Naive B cell (primary cell): ENCODE data around the gene ULK4. TPM values are rescaled to one million over a fixed set of nuclear protein-coding genes. Genes with fewer than 3 reads are reported as not detected.
A peak's percentile ranks its signal among the peaks of the same experiment; 100 is the strongest.
"Not testable (repeated sequence)": the region's sequence is repeated elsewhere in the genome, so short reads cannot be mapped to it uniquely, and the experiment has no call there.

ENCODE experiments used
- ATAC-seq, 2 donors: fragments of 150-1000 bp; cut with Tn5 transposase; 2 replicates each; pipeline ENCODE4 v1.10.0; 2021; ENCODE audit warnings: low read depth in 2 of 2, mild to moderate bottlenecking in 2 of 2, moderate library complexity in 2 of 2
- DNase-seq: peaks from one replicate; pipeline ENCODE4 v3.0.0; 2022
- H3K27ac Mint-ChIP-seq, 6 donors: one replicate each; pipeline ENCODE4 v1.8.0; 2020 to 2022; ENCODE audit warnings: mild to moderate bottlenecking in 6 of 6, mixed read lengths in 6 of 6, moderate library complexity in 5 of 6, inconsistent platforms in 2 of 6
- H3K27me3 Mint-ChIP-seq, 3 donors: one replicate each; pipeline ENCODE4 v1.8.0; 2021 to 2022; ENCODE audit warnings: mixed read lengths in 3 of 3, mild to moderate bottlenecking in 1 of 3
- H3K36me3 Mint-ChIP-seq, 2 donors: one replicate each; pipeline ENCODE4 v1.8.0; 2020 to 2022; ENCODE audit warnings: mixed read lengths in 2 of 2, inconsistent platforms in 1 of 2, mild to moderate bottlenecking in 1 of 2
- H3K4me1 Mint-ChIP-seq, 3 donors: one replicate each; pipeline ENCODE4 v1.8.0; 2020 to 2022; ENCODE audit warnings: mixed read lengths in 3 of 3, inconsistent platforms in 1 of 3, mild to moderate bottlenecking in 1 of 3, moderate library complexity in 1 of 3
- H3K4me3 Mint-ChIP-seq, 8 donors: one replicate each; pipeline ENCODE4 v1.8.0; 2020 to 2022; ENCODE audit warnings: mild to moderate bottlenecking in 8 of 8, mixed read lengths in 8 of 8, moderate library complexity in 8 of 8, inconsistent platforms in 2 of 8
- H3K9me3 Mint-ChIP-seq, 7 donors: one replicate each; pipeline ENCODE4 v1.8.0; 2020 to 2022; ENCODE audit warnings: mixed read lengths in 7 of 7, mild to moderate bottlenecking in 5 of 7, inconsistent platforms in 2 of 7, moderate library complexity in 1 of 7
- polyA plus RNA-seq, 6 donors: library from polyadenylated mRNA; unstranded; fragments of 300-500 nt; fragmentation: Illumina TruSeq; gene quantifications; one replicate each; pipeline ENCODE4 v1.2.3, GENCODE V29; 2021; ENCODE audit warnings: low read depth in 6 of 6

Gene ULK4
- polyA plus RNA-seq, 6 donors from 2014 or later: 5.5 to 20.8 (median 10.3) TPM

DNA sequence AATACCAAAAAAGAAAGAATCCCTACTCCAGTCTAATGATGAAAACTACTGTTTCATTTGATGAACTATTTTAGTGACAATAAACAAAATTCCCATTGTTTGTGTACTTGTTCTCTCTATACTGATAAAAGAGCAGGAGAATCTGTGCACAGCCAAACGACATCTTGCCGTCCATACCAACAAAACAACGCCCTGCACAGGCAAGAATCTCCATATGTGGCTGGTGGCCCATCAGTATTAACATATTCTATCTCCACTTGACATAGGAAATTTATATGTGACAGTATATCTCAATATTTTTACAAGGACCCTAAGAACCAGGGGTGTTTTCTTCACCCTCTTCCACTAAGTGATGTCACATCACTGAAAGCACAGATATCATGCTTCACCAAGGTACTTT is 279.5 kb downstream of the ULK4 start:
- no peaks in the 10 kb centered on the region for H3K27me3 Mint-ChIP-seq
- DNase-seq (no peak), ATAC-seq (no peak)
- H3K27ac Mint-ChIP-seq: no peak overlapping the region
- no peak overlapping the region for H3K4me3 Mint-ChIP-seq
- no peaks in the 10 kb centered on the region for H3K4me1 Mint-ChIP-seq
- peaks cover 0 to 21% of the 10 kb centered on the region in 2 donors for H3K36me3 Mint-ChIP-seq
- no peaks in the 10 kb centered on the region for H3K9me3 Mint-ChIP-seq

DNA sequence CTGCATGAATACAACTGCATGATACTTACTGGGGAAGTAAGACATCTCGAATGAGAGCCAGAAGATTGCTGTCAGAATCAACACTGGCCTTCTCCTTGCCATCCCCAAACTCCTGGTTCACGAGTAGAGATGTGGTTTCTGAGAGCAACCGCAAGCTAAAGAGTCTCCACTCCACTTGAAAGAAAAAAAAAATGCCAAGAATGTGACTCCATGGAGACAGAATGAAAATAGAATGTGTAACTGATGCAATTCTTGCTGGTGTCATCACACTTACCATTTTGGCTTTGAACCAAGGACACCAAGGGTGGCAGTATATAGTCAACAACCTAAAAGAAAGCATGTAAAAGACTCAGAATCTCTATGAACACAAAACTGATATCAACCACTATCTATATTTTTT is 280.4 kb downstream of the ULK4 start:
- Mint-ChIP-seq H3K27me3 (no peaks in the 10 kb centered on the region), H3K4me1 (no peaks in the 10 kb centered on the region), H3K36me3 (peaks cover 0 to 21% of the 10 kb centered on the region in 2 donors), H3K9me3 (no peaks in the 10 kb centered on the region), H3K4me3 (no peak overlapping the region), H3K27ac (no peak overlapping the region)
- ATAC-seq (no peak), DNase-seq (no peak)

DNA sequence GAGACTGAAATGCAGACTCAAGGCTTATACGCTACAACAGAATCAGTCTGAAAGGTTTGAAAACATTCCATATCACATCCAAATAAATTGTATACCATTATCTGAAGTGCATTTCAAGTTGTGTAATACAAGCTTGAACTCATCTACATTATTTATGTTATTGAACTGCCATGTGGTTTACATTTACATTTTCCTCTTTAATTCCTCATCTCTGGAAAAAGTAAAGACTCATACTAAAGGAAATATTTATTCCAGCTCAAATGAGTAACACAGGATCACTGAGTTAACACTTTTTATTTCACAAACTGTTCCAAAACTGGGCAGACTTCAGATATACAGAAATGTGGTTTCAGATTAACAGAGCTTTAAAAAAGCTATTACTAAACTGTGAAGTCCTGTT is 282.5 kb downstream of the ULK4 start:
- Mint-ChIP-seq H3K4me1 (no peaks in the 10 kb centered on the region), H3K27me3 (no peaks in the 10 kb centered on the region), H3K9me3 (no peaks in the 10 kb centered on the region), H3K4me3 (no peak overlapping the region), H3K36me3 (peaks cover 0 to 21% of the 10 kb centered on the region in 2 donors), H3K27ac (no peak overlapping the region)
- DNase-seq (no peak), ATAC-seq (no peak)

DNA sequence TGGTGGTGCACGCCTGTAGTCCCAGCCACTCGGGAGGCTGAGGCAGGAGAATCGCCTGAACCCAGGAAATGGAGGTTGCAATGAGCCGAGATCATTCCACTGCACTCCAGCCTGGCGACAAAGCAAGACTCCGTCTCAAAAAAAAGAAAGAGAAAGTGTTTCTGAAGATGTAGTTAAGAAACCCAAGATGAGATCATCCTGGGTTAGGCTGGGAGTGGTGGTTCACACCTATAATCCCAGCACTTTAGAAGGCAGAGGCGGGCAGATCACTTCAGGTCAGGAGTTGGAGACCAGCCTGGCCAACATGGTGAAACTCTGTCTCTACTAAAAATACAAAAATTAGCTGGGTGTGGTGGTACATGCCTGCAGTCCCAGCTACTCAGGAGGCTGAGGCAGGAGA is 286.8 kb downstream of the ULK4 start:
- DNase-seq, H3K27me3 Mint-ChIP-seq, H3K4me3 Mint-ChIP-seq, ATAC-seq, H3K4me1 Mint-ChIP-seq: not testable (repeated sequence)
- peak overlapping the region in 1 of 6 donors; percentile 52 for H3K27ac Mint-ChIP-seq
- H3K9me3 Mint-ChIP-seq: peaks cover 0 to 18% (median 10%) of the 10 kb centered on the region in 7 donors
- peaks cover 13% of the 10 kb centered on the region in 2 donors for H3K36me3 Mint-ChIP-seq

DNA sequence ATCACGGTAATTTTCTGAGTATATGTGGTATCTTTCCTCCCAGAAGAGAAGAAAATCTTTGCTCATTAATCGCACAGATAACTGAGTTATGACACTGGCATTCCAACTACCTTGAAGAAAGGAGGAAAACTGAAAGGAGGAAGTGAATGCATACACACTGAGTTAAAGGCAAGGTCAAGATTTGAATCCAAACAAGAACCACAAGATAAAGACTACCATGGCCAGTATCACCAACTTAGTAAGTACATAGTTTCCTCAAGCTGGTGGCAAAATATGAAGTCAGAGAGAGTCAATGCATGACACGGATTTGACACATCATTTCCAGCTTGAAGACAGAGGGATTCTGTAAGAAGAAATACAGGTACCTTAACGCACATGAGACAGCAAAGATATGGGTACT is 287.5 kb downstream of the ULK4 start:
- H3K36me3 Mint-ChIP-seq: peaks cover 13% of the 10 kb centered on the region in 2 donors
- H3K27ac Mint-ChIP-seq: no peak overlapping the region
- no peak for ATAC-seq
- H3K27me3 Mint-ChIP-seq: no peaks in the 10 kb centered on the region
- DNase-seq: no peak
- peaks cover 0 to 18% (median 10%) of the 10 kb centered on the region in 7 donors for H3K9me3 Mint-ChIP-seq
- no peaks in the 10 kb centered on the region for H3K4me1 Mint-ChIP-seq
- no peak overlapping the region for H3K4me3 Mint-ChIP-seq

DNA sequence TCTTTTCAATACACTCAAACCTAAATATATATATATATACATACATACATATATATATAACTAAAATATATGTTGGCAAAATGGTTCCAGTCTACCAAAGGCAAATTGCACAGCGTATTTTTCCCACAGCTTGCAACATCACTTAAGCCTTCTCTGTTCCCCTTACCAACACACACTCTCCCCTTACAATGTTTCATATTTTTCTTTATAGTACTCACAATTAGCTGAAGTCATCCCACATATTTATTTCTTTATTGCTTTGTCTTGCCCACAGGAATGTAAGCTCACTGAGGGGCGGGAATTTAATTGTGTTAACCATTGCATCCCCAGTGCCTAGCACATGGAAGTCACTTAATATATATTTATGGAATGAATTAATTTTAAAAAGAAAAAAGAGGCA is 288.3 kb downstream of the ULK4 start:
- Mint-ChIP-seq H3K4me3 (no peak overlapping the region), H3K27me3 (no peaks in the 10 kb centered on the region), H3K9me3 (peaks cover 0 to 18% (median 10%) of the 10 kb centered on the region in 7 donors), H3K36me3 (peaks cover 13% of the 10 kb centered on the region in 2 donors), H3K27ac (no peak overlapping the region), H3K4me1 (no peaks in the 10 kb centered on the region)
- DNase-seq (no peak), ATAC-seq (no peak)

DNA sequence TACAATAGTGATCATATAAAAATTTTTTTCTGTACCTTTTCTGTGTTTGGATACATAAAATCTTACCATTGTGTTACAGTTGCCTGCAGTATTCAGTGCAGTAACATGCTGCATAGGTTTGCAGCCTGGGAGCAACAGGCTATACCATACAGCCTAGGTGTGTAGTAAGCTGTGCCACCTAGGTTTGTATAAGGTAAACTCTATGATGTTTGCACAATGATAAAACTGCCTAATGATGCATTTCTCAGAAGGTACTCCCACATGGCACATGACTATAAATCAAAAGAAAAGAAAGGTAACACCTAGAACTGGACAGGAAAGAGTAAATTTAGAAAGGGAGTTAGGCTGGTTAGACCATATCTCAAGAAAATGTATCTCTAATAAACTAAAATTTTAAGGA is 293.5 kb downstream of the ULK4 start:
- Mint-ChIP-seq H3K4me1 (no peaks in the 10 kb centered on the region), H3K36me3 (peaks cover 32 to 48% of the 10 kb centered on the region in 2 donors), H3K27ac (no peak overlapping the region), H3K27me3 (no peaks in the 10 kb centered on the region), H3K9me3 (peaks cover 5 to 51% (median 26%) of the 10 kb centered on the region in 7 donors), H3K4me3 (no peak overlapping the region)
- DNase-seq (no peak), ATAC-seq (no peak)

DNA sequence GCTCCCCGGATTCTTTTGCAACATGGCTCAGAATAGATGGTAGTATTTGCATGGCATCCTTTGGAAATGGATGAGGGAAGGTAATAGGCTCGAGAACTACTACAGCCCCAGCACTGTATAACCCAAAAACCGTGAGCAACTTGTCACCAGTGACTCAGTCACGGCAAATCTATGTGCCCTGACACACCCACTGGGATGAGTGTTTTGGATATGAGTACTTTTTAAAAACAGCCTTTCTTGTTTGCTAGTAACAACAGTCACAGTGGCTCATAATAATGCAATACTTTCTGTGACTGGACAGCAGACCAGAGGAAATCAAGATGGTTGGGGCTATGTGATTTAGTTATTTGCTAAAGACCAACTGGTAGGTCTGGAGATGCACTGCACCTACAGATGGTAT is 299.6 kb downstream of the ULK4 start:
- H3K27ac Mint-ChIP-seq: no peak overlapping the region
- no peak for DNase-seq
- peaks cover 35 to 51% of the 10 kb centered on the region in 2 donors for H3K36me3 Mint-ChIP-seq
- H3K4me3 Mint-ChIP-seq: no peak overlapping the region
- no peaks in the 10 kb centered on the region for H3K27me3 Mint-ChIP-seq
- H3K9me3 Mint-ChIP-seq: peaks cover 5 to 34% (median 16%) of the 10 kb centered on the region in 7 donors
- no peak for ATAC-seq
- no peaks in the 10 kb centered on the region for H3K4me1 Mint-ChIP-seq

DNA sequence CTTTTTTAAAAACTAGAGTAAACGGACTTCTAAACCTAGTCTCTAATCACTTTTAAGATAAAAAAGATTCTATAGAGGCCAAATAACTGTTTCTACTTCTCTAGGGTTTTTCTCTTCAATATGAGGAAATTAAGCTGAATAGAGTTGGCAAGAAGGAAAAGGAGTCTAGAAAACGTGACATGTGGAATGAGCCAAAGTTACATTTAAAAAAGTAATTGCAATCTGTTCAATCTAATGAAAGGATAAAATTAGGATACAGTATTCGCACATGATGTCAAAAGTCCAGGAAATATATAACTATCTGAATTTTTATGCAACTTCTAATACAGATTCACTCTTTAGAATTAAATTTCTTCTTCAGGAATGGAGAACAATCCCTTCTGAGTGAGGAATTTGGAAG is 300.1 kb downstream of the ULK4 start:
- Mint-ChIP-seq H3K36me3 (peaks cover 34 to 51% of the 10 kb centered on the region in 2 donors), H3K27ac (no peak overlapping the region), H3K4me3 (no peak overlapping the region), H3K27me3 (no peaks in the 10 kb centered on the region), H3K9me3 (peaks cover 5 to 34% (median 16%) of the 10 kb centered on the region in 7 donors), H3K4me1 (no peaks in the 10 kb centered on the region)
- ATAC-seq (no peak), DNase-seq (no peak)

DNA sequence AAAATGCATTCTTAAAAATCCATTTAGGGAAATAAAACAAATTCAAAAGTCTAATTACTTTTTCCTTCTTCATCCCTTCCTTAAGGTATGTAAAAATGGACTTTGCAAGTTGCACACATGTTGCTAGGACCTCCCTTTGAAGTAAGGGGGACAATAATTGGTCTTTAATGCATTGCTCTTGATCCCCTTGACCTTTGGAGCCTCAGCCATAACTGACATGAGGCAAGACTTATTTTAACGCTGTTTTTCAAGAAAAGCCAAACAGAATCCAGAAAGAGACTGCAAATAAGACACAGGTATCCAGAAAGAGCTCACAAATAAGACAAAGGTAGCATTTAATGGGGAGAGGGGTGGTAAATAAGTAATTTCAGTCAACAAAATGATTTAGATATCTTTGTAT is 301.4 kb downstream of the ULK4 start:
- Mint-ChIP-seq H3K9me3 (peaks cover 0 to 22% (median 9%) of the 10 kb centered on the region in 7 donors), H3K36me3 (peaks cover 23 to 39% of the 10 kb centered on the region in 2 donors), H3K4me3 (no peak overlapping the region), H3K27me3 (no peaks in the 10 kb centered on the region), H3K4me1 (no peaks in the 10 kb centered on the region), H3K27ac (no peak overlapping the region)
- DNase-seq (no peak), ATAC-seq (no peak)

DNA sequence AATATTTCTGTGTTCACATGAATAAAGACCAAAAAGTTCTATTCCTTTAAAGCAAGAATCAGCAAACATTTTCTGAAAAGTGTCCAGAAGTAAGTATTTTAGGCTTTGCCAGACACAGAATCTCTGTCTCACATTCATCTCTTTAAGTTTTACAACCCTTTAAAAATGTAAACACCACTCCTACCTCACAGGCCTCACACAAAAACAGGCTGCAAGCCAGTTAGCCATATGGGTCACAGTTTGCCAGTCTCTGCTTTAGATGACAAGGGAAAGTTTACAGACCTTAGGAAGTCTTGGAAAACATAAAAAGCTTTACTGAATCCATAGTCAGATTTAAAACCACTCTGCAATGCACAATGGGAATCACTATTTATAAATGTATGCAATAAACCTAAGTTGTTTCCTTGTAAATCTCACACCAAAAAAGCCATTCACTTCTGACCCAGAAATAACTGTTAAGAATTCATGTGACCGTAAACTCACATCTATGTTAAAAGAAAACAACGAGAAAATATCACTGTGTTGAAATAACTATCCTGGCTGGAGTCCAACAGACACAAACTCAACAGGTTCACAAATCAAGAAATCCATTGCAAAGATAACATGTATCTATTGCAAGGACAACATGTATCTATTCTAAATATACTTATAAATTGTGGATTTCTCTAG is 308.2 kb downstream of the ULK4 start:
- Mint-ChIP-seq H3K4me3 (no peak overlapping the region), H3K4me1 (no peaks in the 10 kb centered on the region), H3K9me3 (peaks cover 0 to 6% (median 0%) of the 10 kb centered on the region in 7 donors), H3K36me3 (peaks cover 5 to 11% of the 10 kb centered on the region in 2 donors), H3K27ac (no peak overlapping the region), H3K27me3 (no peaks in the 10 kb centered on the region)
- no peak for ATAC-seq
- no peak for DNase-seq

DNA sequence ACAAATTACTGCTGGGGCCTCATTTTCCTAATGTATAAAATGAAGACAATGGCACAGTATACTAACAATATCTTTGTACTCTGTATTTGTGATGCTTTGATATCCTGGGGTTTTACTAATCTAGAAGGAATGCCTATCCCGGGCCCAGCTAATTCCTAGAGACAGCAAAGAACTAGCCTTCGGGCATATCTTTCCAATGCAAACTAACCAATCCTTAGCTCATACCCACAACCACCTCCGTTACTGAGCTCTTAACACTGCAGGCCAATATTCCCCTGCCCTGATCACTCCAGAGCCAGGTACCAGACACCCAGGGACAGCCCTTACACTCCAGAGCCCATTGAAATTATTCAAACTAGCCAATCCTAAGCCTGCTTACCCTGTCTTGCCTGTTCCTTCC is 309.0 kb downstream of the ULK4 start:
- peak overlapping the region in 1 of 6 donors; percentile 83 for H3K27ac Mint-ChIP-seq
- peaks cover 5 to 11% of the 10 kb centered on the region in 2 donors for H3K36me3 Mint-ChIP-seq
- no peaks in the 10 kb centered on the region for H3K27me3 Mint-ChIP-seq
- ATAC-seq (no peak), DNase-seq (no peak)
- peaks cover 0 to 11% (median 3%) of the 10 kb centered on the region in 7 donors for H3K9me3 Mint-ChIP-seq
- H3K4me1 Mint-ChIP-seq: no peaks in the 10 kb centered on the region
- no peak overlapping the region for H3K4me3 Mint-ChIP-seq

DNA sequence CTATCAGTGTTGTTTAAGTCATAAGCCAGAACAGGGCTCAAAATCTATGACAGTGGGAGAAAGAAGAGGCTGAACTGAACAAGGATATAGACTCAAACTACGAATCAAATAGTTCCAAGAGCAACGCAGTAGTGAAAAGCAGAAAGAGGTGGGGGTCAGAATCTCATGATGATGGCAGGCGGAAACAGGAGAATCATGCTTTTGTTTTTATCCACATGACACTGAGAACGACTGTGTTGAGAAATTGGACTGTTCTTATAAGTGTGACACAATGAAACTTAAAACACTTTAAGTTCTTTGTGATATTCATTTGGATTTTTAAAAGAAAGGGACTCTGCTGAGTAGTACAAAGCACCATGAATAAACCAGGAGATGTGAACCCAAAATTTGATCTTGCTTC is 309.4 kb downstream of the ULK4 start:
- peaks cover 5 to 11% of the 10 kb centered on the region in 2 donors for H3K36me3 Mint-ChIP-seq
- no peak overlapping the region for H3K4me3 Mint-ChIP-seq
- no peak for ATAC-seq
- no peak overlapping the region for H3K27ac Mint-ChIP-seq
- peaks cover 0 to 11% (median 3%) of the 10 kb centered on the region in 7 donors for H3K9me3 Mint-ChIP-seq
- H3K4me1 Mint-ChIP-seq: no peaks in the 10 kb centered on the region
- DNase-seq: no peak
- H3K27me3 Mint-ChIP-seq: no peaks in the 10 kb centered on the region

DNA sequence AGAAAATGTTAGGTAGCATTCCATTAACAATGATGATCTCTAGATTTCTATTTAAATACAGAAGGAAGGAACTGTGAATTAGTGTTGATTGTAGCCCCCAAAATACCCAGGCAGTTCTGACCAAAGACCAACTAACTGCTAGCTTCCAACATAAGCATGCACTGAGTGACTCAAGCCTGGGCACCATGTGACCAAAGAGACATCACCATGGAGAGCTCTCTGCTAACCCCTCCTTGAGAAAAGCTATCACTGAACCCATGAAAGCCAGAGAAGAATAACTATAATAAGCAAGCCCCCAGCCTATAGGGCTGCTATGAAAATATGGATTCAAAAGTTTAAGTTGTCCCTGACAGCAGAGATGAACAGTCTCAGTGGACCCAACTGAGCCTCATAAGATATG is 310.2 kb downstream of the ULK4 start:
- Mint-ChIP-seq H3K4me1 (no peaks in the 10 kb centered on the region), H3K27me3 (no peaks in the 10 kb centered on the region), H3K9me3 (peaks cover 0 to 11% (median 3%) of the 10 kb centered on the region in 7 donors)

More for the DNA sequence above, 310.2 kb downstream of the ULK4 start:
- no peak overlapping the region for H3K27ac Mint-ChIP-seq
- no peak for DNase-seq
- no peak for ATAC-seq
- H3K36me3 Mint-ChIP-seq: peaks cover 5 to 11% of the 10 kb centered on the region in 2 donors
- H3K4me3 Mint-ChIP-seq: no peak overlapping the region
